Liver (tissue), 9 donors: Measurements from ENCODE around the gene LRRTM4. TPM values are rescaled to one million over a fixed set of nuclear protein-coding genes. Genes with fewer than 3 reads are reported as not detected.

Experiments
- DNase-seq: peaks from one replicate; pipeline ENCODE4 v3.0.0-alpha.2; 2017; ENCODE audit warnings: low spot score
- H3K27ac ChIP-seq, 2 donors: one replicate each; pipeline ENCODE4 v1.7.0; 2013; ENCODE audit warnings: inconsistent platforms in 2 of 2, low read length in 2 of 2, control low read depth in 1 of 2, low read depth in 1 of 2, mild to moderate bottlenecking in 1 of 2
- H3K27me3 ChIP-seq, 4 donors: one replicate each; pipeline versions ENCODE4 v1.6.1 to v1.7.0; 2013; ENCODE audit warnings: low read length in 3 of 4, inconsistent platforms in 1 of 4, mild to moderate bottlenecking in 1 of 4, moderate library complexity in 1 of 4; ENCODE audit not compliant: control insufficient read depth in 4 of 4, insufficient read depth in 4 of 4
- H3K36me3 ChIP-seq, 4 donors: one replicate each; pipeline versions ENCODE4 v1.6.1 to v1.7.0; 2013; ENCODE audit warnings: low read length in 3 of 4, mild to moderate bottlenecking in 3 of 4, low read depth in 1 of 4, moderate library complexity in 1 of 4; ENCODE audit not compliant: control insufficient read depth in 4 of 4, insufficient read depth in 3 of 4
- H3K4me1 ChIP-seq, 4 donors: one replicate each; pipeline versions ENCODE4 v1.6.1 to v1.7.0; 2013; ENCODE audit warnings: low read length in 3 of 4, mild to moderate bottlenecking in 3 of 4, moderate library complexity in 1 of 4; ENCODE audit not compliant: control insufficient read depth in 4 of 4, insufficient read depth in 4 of 4
- H3K4me3 ChIP-seq, 3 donors: one replicate each; pipeline versions ENCODE4 v1.6.1 to v1.7.0; 2013; ENCODE audit warnings: low read length in 3 of 3, control low read depth in 1 of 3, low read depth in 1 of 3, mild to moderate bottlenecking in 1 of 3
- H3K9ac ChIP-seq, 2 donors: one replicate each; pipeline ENCODE4 v1.7.0; 2013; ENCODE audit warnings: low read length in 2 of 2, mild to moderate bottlenecking in 2 of 2, moderate library complexity in 2 of 2, control low read depth in 1 of 2, low read depth in 1 of 2
- H3K9me3 ChIP-seq, 4 donors: one replicate each; pipeline versions ENCODE4 v1.6.1 to v1.7.0; 2013; ENCODE audit warnings: low read length in 3 of 4; ENCODE audit not compliant: control insufficient read depth in 4 of 4
- EGR1 ChIP-seq, 2 donors: IDR thresholded peaks; 2 replicates each; pipeline ENCODE4 v1.6.1; 2016 to 2018; ENCODE audit warnings: antibody characterized with exemption in 2 of 2, low read depth in 2 of 2
- FOXA1 ChIP-seq: IDR thresholded peaks from 2 replicates; pipeline ENCODE4 v1.6.1; 2016; ENCODE audit warnings: antibody characterized with exemption
- GABPA ChIP-seq, 2 donors: IDR thresholded peaks in 1 of 2; conservative IDR thresholded peaks in 1 of 2; 2 replicates each; pipeline ENCODE4 v1.6.1; 2016; ENCODE audit warnings: antibody characterized with exemption in 2 of 2, mild to moderate bottlenecking in 1 of 2, moderate library complexity in 1 of 2
- HNF4A ChIP-seq, 2 donors: conservative IDR thresholded peaks; 2 replicates each; pipeline ENCODE4 v1.6.1; 2016; ENCODE audit warnings: antibody characterized with exemption in 2 of 2, mild to moderate bottlenecking in 2 of 2
- HNF4G ChIP-seq: IDR thresholded peaks from 2 replicates; pipeline ENCODE4 v1.6.1; 2016; ENCODE audit warnings: antibody characterized with exemption
- JUND ChIP-seq, 2 donors: IDR thresholded peaks; 2 replicates each; pipeline ENCODE4 v1.6.1; 2016; ENCODE audit warnings: antibody characterized with exemption in 2 of 2
- NR2F2 ChIP-seq: IDR thresholded peaks from 2 replicates; pipeline ENCODE4 v1.6.1; 2016; ENCODE audit warnings: antibody characterized with exemption
- REST ChIP-seq: IDR thresholded peaks from 2 replicates; pipeline ENCODE4 v1.6.1; 2016; ENCODE audit warnings: antibody characterized with exemption, mild to moderate bottlenecking
- RXRA ChIP-seq, 2 donors: IDR thresholded peaks; 2 replicates each; pipeline ENCODE4 v1.6.1; 2017 to 2018; ENCODE audit warnings: antibody characterized with exemption in 2 of 2, mild to moderate bottlenecking in 1 of 2
- TAF1 ChIP-seq: conservative IDR thresholded peaks from 2 replicates; pipeline ENCODE4 v1.6.1; 2016; ENCODE audit warnings: antibody characterized with exemption, mild to moderate bottlenecking
- ZBTB33 ChIP-seq: IDR thresholded peaks from 2 replicates; pipeline ENCODE4 v1.6.1; 2016; ENCODE audit warnings: antibody characterized with exemption
- WGBS: extraction: QIAGEN DNeasy Blood & Tissue Kit; methylation state at CpG from one replicate; pipeline ENCODE4 v1.1.7; 2013; 5-methylcytosine and 5-hydroxymethylcytosine counted together
- polyA plus RNA-seq, 2 donors: library from polyadenylated mRNA; stranded (reverse) in 1 of 2; unstranded in 1 of 2; fragments of 200-250 nt in 1 of 2; fragments of >200 nt in 1 of 2; fragmentation: Nextera tagmentation in 1 of 2; extraction: Ambion mirVana in 1 of 2; gene quantifications; one replicate each; pipeline versions ENCODE4 v1.2.1 to v1.2.3, GENCODE V29; 2013 to 2015
- total RNA-seq, 2 donors: library from RNA; depleted of rRNA; stranded (reverse); fragments of >200 nt; gene quantifications; one replicate each; pipeline ENCODE4 v1.2.3, GENCODE V29; 2014
- TF ChIP-seq, protein P1 (sequence below): IDR thresholded peaks from 2 replicates; pipeline ENCODE4 v1.6.1; 2016; ENCODE audit warnings: antibody characterized with exemption
- donor health status: healthy.
- donor health status: healthy.
- donor health status: healthy.
- donor health status: healthy.
- donor health status: healthy.

Gene LRRTM4
- total and polyA plus RNA-seq, 4 donors: 0.06 to 0.09 (median 0.08) TPM; not detected in 1

DNA sequence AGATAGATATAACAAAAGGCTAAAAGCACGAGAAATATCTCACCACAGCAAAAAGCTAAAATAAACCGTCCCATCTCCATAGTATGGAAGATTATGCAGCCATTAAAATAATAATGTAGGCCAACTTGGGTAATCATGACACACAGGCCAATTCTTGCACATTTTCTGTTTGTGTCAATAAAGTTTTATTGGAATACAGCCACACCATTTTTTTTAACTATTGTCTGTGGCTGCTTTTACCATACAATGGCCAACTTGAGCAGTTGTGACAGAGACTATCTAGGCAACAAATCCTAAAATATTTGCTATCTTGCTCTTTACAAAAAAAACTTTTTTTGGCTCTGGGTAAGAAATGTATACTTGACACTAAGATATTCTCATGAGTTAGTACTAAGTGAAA, 212.5 kb downstream of the LRRTM4 start (continued):
- TF ChIP-seq, protein P1, sequence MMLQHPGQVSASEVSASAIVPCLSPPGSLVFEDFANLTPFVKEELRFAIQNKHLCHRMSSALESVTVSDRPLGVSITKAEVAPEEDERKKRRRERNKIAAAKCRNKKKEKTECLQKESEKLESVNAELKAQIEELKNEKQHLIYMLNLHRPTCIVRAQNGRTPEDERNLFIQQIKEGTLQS: no peak

GRCh38 chr2:77301441-77301840, 220.7 kb downstream of the LRRTM4 start:
- H3K27ac ChIP-seq: no peak overlapping the region
- 55% methylated on average over 1 of the region's 1 CpG for WGBS
- peaks cover 0 to 5% (median 0%) of the 10 kb centered on the region in 4 donors for H3K9me3 ChIP-seq
- no peak overlapping the region for H3K4me3 ChIP-seq
- H3K4me1 ChIP-seq: no peaks in the 10 kb centered on the region
- DNase-seq: no peak
- TF ChIP-seq GABPA (IDR thresholded peaks at IDR 0.05 in 1 of 2, conservative IDR thresholded peaks at IDR 0.05 in 1 of 2) (no peak), FOXA1 (no peak), JUND (IDR thresholded peaks at IDR 0.05) (no peak), ZBTB33 (no peak), HNF4G (no peak), REST (no peak), RXRA (IDR thresholded peaks at IDR 0.05) (no peak), TAF1 (no peak), EGR1 (IDR thresholded peaks at IDR 0.05; ENCODE audit: low read depth in 2 of 2) (no peak), NR2F2 (no peak), HNF4A (conservative IDR thresholded peaks at IDR 0.05) (no peak)
- TF ChIP-seq, protein P1: no peak
- H3K9ac ChIP-seq: no peak overlapping the region
- H3K36me3 ChIP-seq: no peaks in the 10 kb centered on the region
- peaks cover 0 to 2% (median 0%) of the 10 kb centered on the region in 4 donors for H3K27me3 ChIP-seq

- Histone ChIP-seq H3K27me3 (peaks cover 0 to 2% (median 0%) of the 10 kb centered on the region in 4 donors), H3K36me3 (no peaks in the 10 kb centered on the region), H3K9me3 (peaks cover 0 to 5% (median 0%) of the 10 kb centered on the region in 4 donors), H3K9ac (no peak overlapping the region), H3K4me1 (no peaks in the 10 kb centered on the region), H3K4me3 (no peak overlapping the region), H3K27ac (no peak overlapping the region)
- DNase-seq: no peak
- TF ChIP-seq GABPA (IDR thresholded peaks at IDR 0.05 in 1 of 2, conservative IDR thresholded peaks at IDR 0.05 in 1 of 2): no peak
- 80% methylated on average over 5 of the region's 5 CpGs for WGBS
Measured at GRCh38 chr2:77296791-77297190, 225.4 kb downstream of the LRRTM4 start.
